Loucy (cell line): ENCODE measurements around the gene SLC28A2.
"Not testable (repeated sequence)": the region's sequence is repeated elsewhere in the genome, so short reads cannot be mapped to it uniquely, and the experiment has no call there.

ENCODE experiments used
- CTCF ChIP-seq: fragments of 200-600 bp; sonication (generic); conservative IDR thresholded peaks from 2 replicates; pipeline ENCODE4 v1.5.1; 2014; ENCODE audit warnings: mild to moderate bottlenecking, antibody characterized with exemption, low read length
- EZH2phosphoT487 ChIP-seq: fragments of 200-600 bp; IDR thresholded peaks from 2 replicates; pipeline ENCODE4 v1.6.1; 2018; ENCODE audit warnings: antibody characterized with exemption, mild to moderate bottlenecking, moderate library complexity, borderline replicate concordance

- not testable (repeated sequence) for TF ChIP-seq CTCF, EZH2phosphoT487
Observed at GRCh38 chr15:45236806-45237205, 15.2 kb upstream of the SLC28A2 start.
